ENCODE data around the gene METTL1.

Gene METTL1

GRCh38 chr12:57737467-57738460 lies 34.1 kb downstream of the METTL1 start:
- DNase-seq (ENCODE audit: low read depth), result no peak

DNA sequence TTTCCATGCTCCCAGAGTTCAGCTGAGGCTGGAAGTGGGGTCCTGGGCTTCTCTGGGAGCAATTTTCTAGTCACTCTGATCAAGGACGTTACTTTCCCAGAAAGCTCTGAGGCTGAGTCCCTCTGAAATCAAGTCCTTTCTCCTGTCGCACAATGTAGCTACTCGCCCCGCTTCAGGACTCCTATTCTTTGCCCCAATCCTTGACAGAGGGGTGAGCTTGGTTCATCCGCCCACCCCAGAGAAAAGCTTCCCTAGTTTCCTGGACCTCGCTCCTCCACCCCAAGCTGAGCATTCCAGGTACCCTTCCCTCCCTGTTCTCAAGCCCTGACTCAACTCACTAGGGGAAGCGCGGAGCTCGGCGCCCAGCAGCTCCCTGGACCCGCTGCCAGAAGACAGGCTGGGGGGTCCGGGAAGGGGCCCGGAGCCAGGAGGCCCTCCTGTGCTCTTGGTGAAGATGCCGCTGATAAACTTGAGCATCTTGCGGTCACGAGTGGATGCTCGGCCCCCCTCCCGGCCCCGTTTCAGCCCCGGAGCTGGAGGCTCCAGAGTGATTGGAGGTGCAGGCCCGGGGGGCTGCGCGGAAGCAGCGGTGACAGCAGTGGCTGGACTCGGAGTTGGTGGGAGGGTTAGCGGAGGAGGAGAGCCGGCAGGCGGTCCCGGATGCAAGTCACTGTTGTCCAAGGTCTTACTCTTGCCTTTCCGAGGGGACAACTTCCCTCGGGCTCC lies 35.0 kb downstream of the METTL1 start:
- no peak for DNase-seq (ENCODE audit: low read depth)

GRCh38 chr12:57735952-57736740 lies 35.8 kb downstream of the METTL1 start:
- DNase-seq (ENCODE audit: low read depth), result no peak

GRCh38 chr12:57735198-57735855 lies 36.6 kb downstream of the METTL1 start:
- no peak for DNase-seq (ENCODE audit: low read depth)

DNA sequence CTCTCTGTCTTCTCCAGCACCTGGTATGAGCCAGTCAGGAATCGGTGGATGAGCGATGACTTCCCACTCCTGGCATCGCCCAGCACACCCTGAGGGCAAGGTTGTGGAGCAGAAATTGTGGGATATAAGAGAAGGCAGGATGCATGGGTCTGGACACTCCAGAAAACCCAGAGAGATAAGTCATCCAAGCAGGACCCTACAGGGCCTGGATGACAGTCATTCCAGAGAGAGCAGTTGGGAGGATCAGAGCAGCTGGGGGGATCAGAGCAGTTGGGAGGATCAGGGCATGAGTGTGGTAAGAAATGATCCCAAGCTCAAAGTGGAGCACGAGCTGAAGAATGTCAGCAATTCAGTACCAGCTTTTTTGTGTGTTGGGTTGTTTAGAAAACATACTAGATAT lies 37.3 kb downstream of the METTL1 start:
- no peak for DNase-seq (ENCODE audit: low read depth)

- no peak for DNase-seq (ENCODE audit: low read depth)
Observed at GRCh38 chr12:57733928-57734327, 38.0 kb downstream of the METTL1 start.

GRCh38 chr12:57732726-57733593 lies 38.9 kb downstream of the METTL1 start:
- DNase-seq (ENCODE audit: low read depth), result no peak

- no peak for DNase-seq (ENCODE audit: low read depth)
Observed at GRCh38 chr12:57732270-57732669, 39.6 kb downstream of the METTL1 start.

- DNase-seq (ENCODE audit: low read depth), result no peak
Observed at GRCh38 chr12:57731411-57732080, 40.4 kb downstream of the METTL1 start.

DNA sequence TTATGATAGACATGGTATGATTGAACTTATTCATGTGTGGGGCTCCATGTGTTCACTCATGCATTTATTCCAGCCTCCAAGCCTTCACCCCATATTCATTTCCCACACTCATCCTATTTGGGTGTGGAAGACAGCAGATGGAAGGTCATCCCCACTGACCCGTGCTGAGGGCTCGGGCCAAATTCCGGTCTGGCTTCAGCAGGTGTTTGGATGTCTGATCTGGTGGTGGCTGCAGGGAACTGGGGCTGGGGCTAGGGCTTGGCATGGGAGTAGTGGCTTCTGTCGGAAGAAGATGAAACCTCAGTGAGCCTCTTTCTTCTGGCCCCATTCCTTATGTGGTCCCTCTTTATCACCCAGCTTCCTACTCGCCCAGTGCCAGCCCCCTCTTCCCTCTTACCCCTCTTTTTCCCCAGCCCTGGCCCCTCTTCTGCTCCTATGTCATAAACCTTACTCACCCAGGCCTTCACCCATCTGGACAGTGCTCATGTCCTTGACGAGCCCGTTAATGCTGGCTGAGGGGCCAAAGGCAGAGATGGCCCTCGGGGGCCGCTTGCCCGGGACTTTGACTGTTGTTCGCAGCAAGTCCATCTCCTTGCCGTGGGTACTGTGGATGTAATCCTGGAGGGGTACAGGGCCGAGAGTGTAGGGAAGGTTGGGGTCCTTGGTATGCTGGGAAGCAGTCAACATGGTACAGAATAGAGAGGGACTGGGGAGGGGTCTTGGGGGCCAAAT lies 41.4 kb downstream of the METTL1 start:
- DNase-seq (ENCODE audit: low read depth), result no peak

DNA sequence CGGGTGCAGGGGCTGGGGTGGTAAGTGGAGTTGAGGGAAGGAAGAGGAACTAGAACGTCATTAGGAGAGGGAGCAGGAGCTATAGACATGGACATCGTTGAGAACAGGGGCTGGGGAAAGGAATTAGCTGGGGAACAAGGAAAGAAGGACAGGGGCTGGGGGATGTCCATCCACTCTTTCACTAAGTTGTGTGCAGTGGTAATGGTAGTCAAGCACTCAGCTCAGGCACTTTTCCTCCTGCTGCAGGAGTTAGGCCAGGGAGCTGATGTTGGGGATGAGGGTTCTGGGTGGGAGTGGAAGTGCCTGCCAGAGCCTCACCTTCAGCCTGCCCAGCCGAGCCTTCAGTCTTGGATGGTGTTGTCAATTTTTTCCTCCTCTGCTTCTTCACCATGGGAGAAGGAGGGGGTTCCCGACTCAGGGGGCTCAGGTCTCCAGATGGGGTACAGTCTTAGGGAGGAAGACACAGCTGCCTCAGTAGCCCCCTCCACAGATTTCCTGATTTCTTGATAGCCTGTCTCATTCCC lies 42.5 kb downstream of the METTL1 start:
- no peak for DNase-seq (ENCODE audit: low read depth)

GRCh38 chr12:57727758-57728395 lies 44.0 kb downstream of the METTL1 start:
- DNase-seq (ENCODE audit: low read depth), result no peak

DNA sequence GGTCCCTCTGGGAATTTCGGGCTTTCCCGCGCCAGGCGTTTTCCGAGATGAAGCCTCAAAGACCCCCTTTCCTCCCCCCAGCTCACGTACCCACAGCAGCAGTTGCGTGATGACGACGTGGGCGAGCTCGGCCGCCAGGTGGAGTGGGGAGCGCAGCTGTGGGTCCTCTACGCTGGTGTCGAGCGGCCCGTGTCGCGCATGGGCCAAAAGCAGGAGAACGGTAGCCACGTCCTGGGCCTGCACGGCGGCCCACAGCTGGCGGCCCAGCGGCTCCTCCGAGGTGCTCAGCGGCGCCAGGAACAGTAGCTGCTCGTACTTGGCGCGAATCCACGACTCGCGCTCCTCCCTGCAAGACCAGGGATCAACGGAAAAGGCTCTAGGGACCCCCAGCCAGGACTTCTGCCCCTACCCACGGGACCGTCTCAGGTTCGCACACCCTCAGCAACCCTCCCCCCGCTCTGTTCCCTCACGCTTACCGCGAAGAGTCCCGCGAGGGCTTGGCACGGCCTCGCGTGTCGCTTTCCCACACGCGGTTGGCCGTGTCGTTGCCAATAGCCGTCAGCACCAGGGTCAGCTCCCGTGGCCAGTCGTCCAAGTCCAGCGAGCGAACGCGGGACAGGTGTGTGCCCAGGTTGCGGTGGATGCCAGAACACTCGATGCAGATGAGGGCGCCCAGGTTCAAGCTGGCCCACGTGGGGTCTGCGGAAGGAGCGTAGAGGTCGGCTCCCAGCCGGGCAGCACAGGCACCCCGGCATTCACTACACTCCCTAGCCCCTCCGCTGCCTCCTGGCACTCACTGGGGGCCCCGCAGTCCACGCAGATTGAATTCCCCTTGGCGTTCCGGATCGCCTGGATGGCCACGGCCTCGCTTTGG lies 44.8 kb downstream of the METTL1 start:
- no peak for DNase-seq (ENCODE audit: low read depth)

DNA sequence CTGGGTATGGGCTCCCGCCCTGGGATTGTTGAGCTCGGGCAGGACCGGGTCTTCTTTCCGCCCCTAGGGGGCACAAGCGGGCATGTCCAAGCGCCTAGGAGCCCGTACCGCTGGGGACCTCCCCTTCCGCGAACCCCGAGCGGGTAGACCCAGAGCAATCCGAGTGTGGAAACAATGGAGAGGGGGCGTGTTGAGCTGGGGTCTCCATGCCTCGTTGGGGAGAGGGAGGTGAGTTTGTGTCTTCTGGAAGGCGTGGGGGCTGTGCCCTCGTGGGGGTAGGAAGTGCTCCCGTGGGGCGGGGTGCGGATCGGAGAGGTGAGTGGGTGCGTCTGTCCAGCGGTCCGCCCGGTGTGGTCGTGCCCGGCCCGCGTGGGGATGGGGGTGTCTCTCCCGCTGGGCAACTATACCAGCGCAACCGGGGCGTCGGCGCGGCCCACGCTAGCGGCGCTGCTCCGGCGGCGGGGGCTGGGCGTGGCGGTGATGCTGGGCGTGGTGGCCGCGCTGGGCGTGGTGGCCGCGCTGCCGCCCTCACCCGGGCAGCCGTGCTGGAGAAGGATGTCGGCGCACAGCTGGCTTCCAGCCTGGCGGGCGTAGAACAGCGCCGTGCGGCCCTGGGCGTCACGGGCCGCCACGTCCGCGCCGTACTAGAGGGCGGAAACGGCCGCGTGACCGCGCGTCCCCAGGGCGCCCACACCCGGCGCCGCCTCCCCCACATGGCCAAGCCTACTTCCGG lies 45.6 kb downstream of the METTL1 start:
- DNase-seq (ENCODE audit: low read depth), result peak; percentile 68

DNA sequence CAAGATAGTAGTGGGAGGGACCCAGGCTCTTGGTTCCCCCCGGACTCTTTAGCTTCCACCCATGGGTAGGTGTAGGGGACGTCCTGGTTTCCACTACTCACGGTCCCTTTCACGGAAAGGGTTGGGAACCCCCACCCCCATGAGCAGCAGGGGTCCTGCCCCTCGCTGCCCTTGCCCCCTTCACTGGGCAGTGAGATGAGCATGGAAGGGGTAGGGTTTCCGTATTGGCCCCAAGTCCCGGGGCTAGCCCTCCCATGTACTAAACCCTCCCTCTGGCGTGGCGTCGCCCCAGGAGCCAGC lies 46.1 kb downstream of the METTL1 start:
- DNase-seq (ENCODE audit: low read depth), result no peak

- DNase-seq (ENCODE audit: low read depth), result no peak
Observed at GRCh38 chr12:57724936-57725740, 46.8 kb downstream of the METTL1 start.
